HEK293 (cell line): Measurements from ENCODE around the gene DNAAF5.

ENCODE experiments used
- CTCF ChIP-seq: fragments of 450-650 bp; formaldehyde crosslinking; IDR thresholded peaks from 2 replicates; pipeline ENCODE4 v1.5.1; 2016; ENCODE audit warnings: missing biosample characterization, missing genetic modification characterization
- GLIS2 ChIP-seq: fragments of 450-650 bp; formaldehyde crosslinking; IDR thresholded peaks from 2 replicates; pipeline ENCODE4 v1.5.1; 2016; ENCODE audit warnings: missing biosample characterization, missing genetic modification characterization
- KLF10 ChIP-seq: fragments of 450-650 bp; IDR thresholded peaks from 2 replicates; pipeline ENCODE4 v1.5.1; 2018; ENCODE audit warnings: missing biosample characterization, mild to moderate bottlenecking, missing genetic modification characterization
- KLF9 ChIP-seq: fragments of 450-650 bp; formaldehyde crosslinking; IDR thresholded peaks from 2 replicates; pipeline ENCODE4 v1.5.1; 2016; ENCODE audit warnings: missing biosample characterization, missing genetic modification characterization, low read depth
- REST ChIP-seq: fragments of 450-650 bp; formaldehyde crosslinking; IDR thresholded peaks from 2 replicates; pipeline ENCODE4 v1.5.1; 2016; ENCODE audit warnings: missing biosample characterization, missing genetic modification characterization
- TRIM28 ChIP-seq: IDR thresholded peaks from 2 replicates; pipeline ENCODE4 v1.6.1; 2011; ENCODE audit warnings: low read length, control low read depth, borderline replicate concordance
- ZFP41 ChIP-seq: fragments of 450-650 bp; formaldehyde crosslinking; IDR thresholded peaks from 2 replicates; pipeline ENCODE4 v1.5.1; 2016; ENCODE audit warnings: missing biosample characterization, missing genetic modification characterization, borderline replicate concordance
- ZNF184 ChIP-seq: fragments of 450-650 bp; IDR thresholded peaks from 2 replicates; pipeline ENCODE4 v1.5.1; 2018; ENCODE audit warnings: missing biosample characterization, mild to moderate bottlenecking, missing genetic modification characterization
- ZNF24 ChIP-seq: fragments of 450-650 bp; formaldehyde crosslinking; IDR thresholded peaks from 2 replicates; pipeline ENCODE4 v1.5.1; 2016; ENCODE audit warnings: missing biosample characterization, missing genetic modification characterization
- ZNF335 ChIP-seq: fragments of 450-650 bp; formaldehyde crosslinking; conservative IDR thresholded peaks from 2 replicates; pipeline ENCODE4 v1.5.1; 2016; ENCODE audit warnings: missing biosample characterization, missing genetic modification characterization
- ZNF423 ChIP-seq: fragments of 450-650 bp; formaldehyde crosslinking; IDR thresholded peaks from 2 replicates; pipeline ENCODE4 v1.5.1; 2016; ENCODE audit warnings: missing biosample characterization, missing genetic modification characterization
- ZNF426 ChIP-seq: fragments of 450-650 bp; formaldehyde crosslinking; IDR thresholded peaks from 2 replicates; pipeline ENCODE4 v1.5.1; 2017; ENCODE audit warnings: missing biosample characterization, missing genetic modification characterization, mild to moderate bottlenecking, inconsistent platforms, moderate library complexity
- ZNF639 ChIP-seq: fragments of 450-650 bp; formaldehyde crosslinking; IDR thresholded peaks from 2 replicates; pipeline ENCODE4 v1.5.1; 2016; ENCODE audit warnings: missing biosample characterization, missing genetic modification characterization
- ZNF777 ChIP-seq: fragments of 450-650 bp; formaldehyde crosslinking; IDR thresholded peaks from 2 replicates; pipeline ENCODE4 v1.5.1; 2017; ENCODE audit warnings: missing biosample characterization, missing genetic modification characterization, borderline replicate concordance

GRCh38 chr7:760006-760405 lies 33.5 kb downstream of the DNAAF5 start:
- TF ChIP-seq ZNF423 (tag by site-specific recombination): no peak
- no peak for TF ChIP-seq ZNF639 (tag by site-specific recombination)
- no peak for TF ChIP-seq ZNF426 (tag by site-specific recombination)
- no peak for TF ChIP-seq KLF9
- TF ChIP-seq CTCF (tag by site-specific recombination): no peak
- no peak for TF ChIP-seq KLF10 (tag by site-specific recombination)
- no peak for TF ChIP-seq ZNF777 (tag by site-specific recombination)
- TF ChIP-seq TRIM28: no peak
- no peak for TF ChIP-seq ZNF24 (tag by site-specific recombination)
- TF ChIP-seq ZFP41: no peak
- TF ChIP-seq GLIS2 (tag by site-specific recombination): no peak
- TF ChIP-seq ZNF184 (tag by site-specific recombination): no peak
- no peak for TF ChIP-seq REST (tag by site-specific recombination)
- no peak for TF ChIP-seq ZNF335 (tag by site-specific recombination)
